GM10266 (cell line): ENCODE measurements around the gene LILRA1.

Experiments used
- DNase-seq: peaks from one replicate; pipeline ENCODE4 v3.0.0; 2012; ENCODE audit errors: extremely low spot score
- CTCF ChIP-seq: IDR thresholded peaks from 2 replicates; pipeline ENCODE4 v1.5.1; 2012; ENCODE audit warnings: mild to moderate bottlenecking, low read depth; ENCODE audit not compliant: control insufficient read depth, insufficient read depth; ENCODE audit errors: missing control alignments

Gene LILRA1

GRCh38 chr19:54608205-54608604, 14.8 kb downstream of the LILRA1 start:
- no peak for DNase-seq
- TF ChIP-seq CTCF, result no peak

GRCh38 chr19:54608792-54609191, 15.4 kb downstream of the LILRA1 start:
- no peak for TF ChIP-seq CTCF
- no peak for DNase-seq

GRCh38 chr19:54609356-54609791, 15.9 kb downstream of the LILRA1 start:
- no peak for TF ChIP-seq CTCF
- DNase-seq, result no peak

- TF ChIP-seq CTCF, result no peak
- no peak for DNase-seq
Measured at GRCh38 chr19:54612428-54612827, 19.0 kb downstream of the LILRA1 start.

GRCh38 chr19:54614726-54615125, 21.3 kb downstream of the LILRA1 start:
- DNase-seq, result no peak
- TF ChIP-seq CTCF, result no peak

- no peak for TF ChIP-seq CTCF
- no peak for DNase-seq
Measured at GRCh38 chr19:54616057-54616456, 22.6 kb downstream of the LILRA1 start.

GRCh38 chr19:54616821-54617560, 23.6 kb downstream of the LILRA1 start:
- peak; percentile 66 for DNase-seq
- TF ChIP-seq CTCF, result no peak
